Spleen (tissue), 11 donors: Measurements from ENCODE around the gene ANKRD11. TPM values are rescaled to one million over a fixed set of nuclear protein-coding genes. Genes with fewer than 3 reads are reported as not detected.
A peak's percentile ranks its signal among the peaks of the same experiment; 100 is the strongest.
"Not testable (repeated sequence)": the region's sequence is repeated elsewhere in the genome, so short reads cannot be mapped to it uniquely, and the experiment has no call there.

Experiments used
- DNase-seq: peaks from one replicate; pipeline ENCODE4 v3.0.0-alpha.2; 2020
- H3K27ac ChIP-seq, 8 donors: fragments of 200-600 bp; sonication (generic) in 7 of 8; 1 replicate in 4 of 8; 2 replicates in 4 of 8; pipeline versions ENCODE4 v1.5.0 to v1.8.0; 2016 to 2021; ENCODE audit warnings: inconsistent platforms in 4 of 8, mild to moderate bottlenecking in 4 of 8, moderate library complexity in 1 of 8
- H3K27me3 ChIP-seq, 7 donors: fragments of 200-600 bp; sonication (generic) in 6 of 7; replicated peaks in 1 of 7; 1 replicate in 4 of 7; 2 replicates in 3 of 7; pipeline versions ENCODE4 v1.5.0 to v1.8.0; 2016 to 2021; ENCODE audit warnings: inconsistent platforms in 3 of 7, mild to moderate bottlenecking in 1 of 7
- H3K36me3 ChIP-seq, 6 donors: fragments of 200-600 bp; sonication (generic) in 5 of 6; 1 replicate in 4 of 6; 2 replicates in 2 of 6; pipeline versions ENCODE4 v1.5.0 to v1.8.0; 2016 to 2021; ENCODE audit warnings: inconsistent platforms in 2 of 6
- H3K4me1 ChIP-seq, 6 donors: fragments of 200-600 bp; sonication (generic) in 5 of 6; 1 replicate in 3 of 6; 2 replicates in 3 of 6; pipeline versions ENCODE4 v1.5.0 to v1.8.0; 2016 to 2021; ENCODE audit warnings: inconsistent platforms in 3 of 6
- H3K4me3 ChIP-seq, 8 donors: fragments of 200-600 bp; sonication (generic) in 7 of 8; 1 replicate in 4 of 8; 2 replicates in 4 of 8; pipeline versions ENCODE4 v1.5.0 to v1.8.0; 2016 to 2021; ENCODE audit warnings: inconsistent platforms in 4 of 8, mild to moderate bottlenecking in 4 of 8, moderate library complexity in 2 of 8
- H3K9me3 ChIP-seq, 8 donors: fragments of 200-600 bp; sonication (generic) in 7 of 8; 1 replicate in 4 of 8; 2 replicates in 4 of 8; pipeline versions ENCODE4 v1.5.0 to v1.8.0; 2016 to 2021; ENCODE audit warnings: inconsistent platforms in 4 of 8
- POLR2A ChIP-seq, 3 donors: fragments of 450-650 bp; IDR thresholded peaks; one replicate each; pipeline ENCODE4 v1.5.1; 2017; ENCODE audit warnings: antibody characterized with exemption in 3 of 3, mild to moderate bottlenecking in 1 of 3
- POLR2AphosphoS5 ChIP-seq, 3 donors: sonication (generic); formaldehyde crosslinking; IDR thresholded peaks; one replicate each; pipeline ENCODE4 v1.5.1; 2017; ENCODE audit warnings: antibody characterized with exemption in 3 of 3
- WGBS, 5 donors: extraction: QIAGEN DNeasy Blood & Tissue Kit in 3 of 5; methylation state at CpG; one replicate each; pipeline versions ENCODE4 v1.1.5 to v1.1.7; 2013 to 2018; 5-methylcytosine and 5-hydroxymethylcytosine counted together
- intact Hi-C: fragments of 100-400 bp; cut with DNase I; formaldehyde crosslinking; loops from one replicate; pipeline ENCODE4 v1.15.0; 2023; ENCODE audit warnings: low total_unique reads
- polyA plus RNA-seq, 3 donors: library from polyadenylated mRNA; stranded (reverse); fragments of 200-250 nt; gene quantifications; one replicate each; pipeline ENCODE4 v1.2.1, GENCODE V29; 2013
- total RNA-seq, 7 donors: library from RNA; depleted of rRNA in 3 of 7; stranded (reverse); fragments of >200 nt in 3 of 7; fragmentation: NEBNext Ultra II Directional in 4 of 7; extraction: Animal tissue kit (Norgen Biotek cat#: 25700) in 4 of 7; gene quantifications; one replicate each; pipeline versions ENCODE4 v1.1.0 to v1.2.1, GENCODE V29; 2016 to 2021
- TF ChIP-seq, protein P1 (sequence below), 11 experiments: fragments of 200-600 bp in 7 of 11; fragments of 450-650 bp in 4 of 11; sonication (generic) in 4 of 11; IDR thresholded peaks in 8 of 11; conservative IDR thresholded peaks in 3 of 11; 1 replicate in 7 of 11; 2 replicates in 4 of 11; pipeline versions ENCODE4 v1.4.0 to v1.8.0; 2016 to 2021; ENCODE audit warnings: antibody characterized with exemption in 11 of 11, inconsistent platforms in 4 of 11, mild to moderate bottlenecking in 1 of 11
- donor health status: healthy with polysubstance abuse.
- donor health status: DM: no; HTN: no; CAD: no; lungs with moderate emphysema.
- donor health status: DM: no; HTN: no; CAD: no.
- donor health status: Bipolar disorder and iron deficiency.
- donor health status: healthy.
- donor health status: DM: no; HTN: no; CAD: no.
- donor health status: DM: yes; HTN: yes; CAD: no.

The ANKRD11 gene
- total and polyA plus RNA-seq, 10 donors: 29.0 to 203 (median 128) TPM

DNA sequence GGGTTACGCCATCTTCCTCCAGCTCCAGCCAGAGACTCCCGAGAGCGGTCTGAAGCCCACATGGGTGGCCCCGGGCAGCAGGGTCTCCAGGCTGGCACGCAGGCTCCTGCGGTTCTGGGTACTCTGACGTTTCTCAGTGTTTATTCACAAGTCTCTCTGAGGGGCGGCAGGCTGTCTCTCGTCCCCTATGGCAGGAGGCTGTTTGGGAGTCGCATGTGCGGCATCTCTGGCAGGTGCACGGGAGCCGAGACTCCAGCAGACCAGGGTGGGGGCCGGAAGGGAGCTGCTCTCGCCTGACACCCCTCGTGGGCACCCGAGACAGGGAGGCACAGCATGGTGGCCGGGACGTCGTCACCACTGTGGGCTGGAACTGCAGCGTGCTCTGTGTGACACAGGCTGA lies 224.7 kb downstream of the ANKRD11 start:
- Histone ChIP-seq H3K4me1 (peaks cover 0 to 26% (median 2%) of the 10 kb centered on the region in 6 donors), H3K4me3 (no peak overlapping the region), H3K9me3 (peaks cover 0 to 13% (median 11%) of the 10 kb centered on the region in 8 donors), H3K27ac (no peak overlapping the region), H3K36me3 (peaks cover 3 to 63% (median 48%) of the 10 kb centered on the region in 6 donors), H3K27me3 (no peaks in the 10 kb centered on the region)
- TF ChIP-seq POLR2AphosphoS5 (IDR thresholded peaks at IDR 0.05): peak in 1 of 3 donors; percentile 32
- no peak for TF ChIP-seq POLR2A (IDR thresholded peaks at IDR 0.05)
- intact Hi-C loops: no loop called here
- 92 to 98% (median 94%) methylated on average over 16 to 21 of the region's 21 CpGs for WGBS, 5 donors
- peak; percentile 57 for DNase-seq

DNA sequence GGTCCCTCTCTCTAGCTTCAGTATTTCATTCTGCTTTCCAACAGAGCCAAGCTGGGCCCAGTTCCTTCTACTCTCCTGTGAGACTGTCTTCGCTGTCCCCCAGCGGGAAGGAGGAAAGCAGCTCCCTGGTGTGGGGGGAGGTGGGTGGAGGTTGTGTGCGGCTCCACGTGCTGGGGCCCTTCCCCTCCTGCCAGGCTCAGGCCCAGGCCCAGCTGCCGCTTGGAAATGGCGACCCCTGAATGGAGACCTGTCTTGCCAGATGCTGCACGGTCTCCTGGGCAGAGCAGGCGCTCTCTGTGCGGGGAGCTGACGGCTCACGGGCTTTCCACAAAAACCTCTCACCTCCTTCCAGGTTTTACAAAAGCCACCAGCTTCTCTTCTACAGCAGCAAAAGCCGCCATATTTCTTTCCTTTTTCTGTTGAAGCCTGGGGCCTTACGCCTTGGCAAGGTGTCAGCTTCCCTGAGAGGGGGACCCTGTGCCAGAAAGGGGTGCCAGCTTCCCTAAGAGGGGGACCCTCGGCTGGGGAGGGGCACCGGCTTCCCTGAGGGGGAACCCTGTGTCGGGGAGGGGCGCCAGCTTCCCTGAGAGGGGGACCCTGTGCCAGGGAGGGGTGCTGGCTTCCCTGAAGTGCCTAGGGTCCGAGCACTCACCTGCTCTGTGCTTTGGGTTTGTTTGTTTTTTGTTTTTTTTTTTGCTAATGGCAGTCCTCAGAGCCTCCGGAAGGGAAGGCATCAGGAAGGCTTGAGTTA lies 225.4 kb downstream of the ANKRD11 start:
- Histone ChIP-seq H3K27ac (no peak overlapping the region), H3K4me1 (peaks cover 0 to 25% (median 2%) of the 10 kb centered on the region in 6 donors), H3K27me3 (no peaks in the 10 kb centered on the region), H3K36me3 (peaks cover 3 to 56% (median 41%) of the 10 kb centered on the region in 6 donors), H3K4me3 (no peak overlapping the region), H3K9me3 (peaks cover 0 to 13% (median 11%) of the 10 kb centered on the region in 8 donors)
- intact Hi-C loops: no loop called here
- WGBS, 5 donors: 92 to 93% (median 93%) methylated on average over 17 to 19 of the region's 19 CpGs
- DNase-seq: peak; percentile 52
- TF ChIP-seq POLR2A (IDR thresholded peaks at IDR 0.05): no peak
- TF ChIP-seq POLR2AphosphoS5 (IDR thresholded peaks at IDR 0.05): peak in 2 of 3 donors; percentile 9 to 34

DNA sequence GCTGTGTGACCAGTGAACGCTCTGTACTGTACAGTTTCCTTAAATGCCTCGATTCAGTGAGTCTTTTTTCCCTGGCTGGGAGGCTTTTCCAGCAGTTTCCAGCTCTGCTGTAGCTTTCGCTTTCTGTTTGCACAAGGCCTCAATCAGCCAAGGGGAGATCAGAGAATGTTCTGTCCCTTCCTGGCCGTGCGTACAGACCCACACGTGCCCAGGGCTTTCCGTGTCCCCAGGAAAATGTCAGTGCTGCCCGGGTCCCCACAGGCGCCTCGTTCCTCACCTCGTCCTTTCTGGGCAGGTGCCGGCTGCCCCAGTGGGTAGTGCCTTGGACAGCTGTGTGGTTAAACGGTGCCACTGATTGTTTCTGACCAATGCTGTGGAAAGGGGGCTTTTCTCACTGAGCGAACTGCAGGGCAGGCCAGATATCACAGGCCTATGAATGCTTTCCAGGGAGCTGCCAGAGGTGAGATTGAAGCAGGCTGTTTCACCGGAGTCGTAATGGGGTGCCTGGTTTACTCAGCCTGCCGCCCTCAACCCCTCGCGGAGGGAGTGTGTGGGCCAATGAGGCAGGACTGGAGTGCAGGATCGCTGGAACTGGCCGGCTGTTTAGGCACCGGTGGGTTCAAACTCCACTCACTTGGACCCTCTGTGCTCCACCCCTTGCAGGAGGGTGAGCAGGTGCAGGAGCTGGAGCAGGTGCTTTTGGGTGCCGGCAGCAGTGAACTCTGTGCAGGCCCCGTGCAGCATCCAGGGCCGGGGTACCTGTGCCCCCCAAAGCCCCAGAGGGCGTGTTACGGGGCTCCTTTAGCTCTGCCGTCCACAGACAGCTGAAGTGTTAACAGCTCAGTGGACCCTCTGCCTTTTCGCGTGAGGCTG lies 228.4 kb downstream of the ANKRD11 start:
- intact Hi-C loops: no loop called here
- Histone ChIP-seq H3K4me3 (no peak overlapping the region), H3K9me3 (peaks cover 0 to 13% (median 11%) of the 10 kb centered on the region in 8 donors), H3K4me1 (peaks cover 6 to 23% (median 9%) of the 10 kb centered on the region in 6 donors), H3K27ac (peak overlapping the region in 6 of 8 donors; percentile 14 to 66 (median 46)), H3K36me3 (peaks cover 3 to 29% (median 20%) of the 10 kb centered on the region in 6 donors), H3K27me3 (peaks cover 0 to 23% (median 13%) of the 10 kb centered on the region in 7 donors)
- WGBS, 5 donors: 80 to 88% (median 88%) methylated on average over 18 to 30 of the region's 30 CpGs
- TF ChIP-seq, protein P1, sequence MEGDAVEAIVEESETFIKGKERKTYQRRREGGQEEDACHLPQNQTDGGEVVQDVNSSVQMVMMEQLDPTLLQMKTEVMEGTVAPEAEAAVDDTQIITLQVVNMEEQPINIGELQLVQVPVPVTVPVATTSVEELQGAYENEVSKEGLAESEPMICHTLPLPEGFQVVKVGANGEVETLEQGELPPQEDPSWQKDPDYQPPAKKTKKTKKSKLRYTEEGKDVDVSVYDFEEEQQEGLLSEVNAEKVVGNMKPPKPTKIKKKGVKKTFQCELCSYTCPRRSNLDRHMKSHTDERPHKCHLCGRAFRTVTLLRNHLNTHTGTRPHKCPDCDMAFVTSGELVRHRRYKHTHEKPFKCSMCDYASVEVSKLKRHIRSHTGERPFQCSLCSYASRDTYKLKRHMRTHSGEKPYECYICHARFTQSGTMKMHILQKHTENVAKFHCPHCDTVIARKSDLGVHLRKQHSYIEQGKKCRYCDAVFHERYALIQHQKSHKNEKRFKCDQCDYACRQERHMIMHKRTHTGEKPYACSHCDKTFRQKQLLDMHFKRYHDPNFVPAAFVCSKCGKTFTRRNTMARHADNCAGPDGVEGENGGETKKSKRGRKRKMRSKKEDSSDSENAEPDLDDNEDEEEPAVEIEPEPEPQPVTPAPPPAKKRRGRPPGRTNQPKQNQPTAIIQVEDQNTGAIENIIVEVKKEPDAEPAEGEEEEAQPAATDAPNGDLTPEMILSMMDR (IDR thresholded peaks at IDR 0.05 in 8 of 11, conservative IDR thresholded peaks at IDR 0.05 in 3 of 11): no peak
- TF ChIP-seq POLR2A (IDR thresholded peaks at IDR 0.05): no peak
- TF ChIP-seq POLR2AphosphoS5 (IDR thresholded peaks at IDR 0.05): peak in 1 of 3 donors; percentile 30
- DNase-seq: peak; percentile 47

- intact Hi-C loops: not testable (repeated sequence)
- Histone ChIP-seq H3K27me3 (peaks cover 0 to 40% (median 21%) of the 10 kb centered on the region in 7 donors), H3K9me3 (peaks cover 0 to 13% (median 11%) of the 10 kb centered on the region in 8 donors)
These were observed 230.5 kb downstream of the ANKRD11 start for GRCh38 chr16:89259901-89260300.

GRCh38 chr16:89257757-89258465 lies 232.4 kb downstream of the ANKRD11 start:
- intact Hi-C loops: no loop called here
- Histone ChIP-seq H3K36me3 (no peaks in the 10 kb centered on the region), H3K4me1 (peaks cover 9 to 39% (median 18%) of the 10 kb centered on the region in 6 donors), H3K27me3 (peaks cover 0 to 40% (median 21%) of the 10 kb centered on the region in 7 donors), H3K27ac (no peak overlapping the region), H3K4me3 (peak overlapping the region in 3 of 8 donors; percentile 41 to 69 (median 48)), H3K9me3 (peaks cover 0 to 9% (median 7%) of the 10 kb centered on the region in 8 donors)
- TF ChIP-seq POLR2AphosphoS5 (IDR thresholded peaks at IDR 0.05): no peak
- TF ChIP-seq, protein P1 (IDR thresholded peaks at IDR 0.05 in 8 of 11, conservative IDR thresholded peaks at IDR 0.05 in 3 of 11): no peak
- TF ChIP-seq POLR2A (IDR thresholded peaks at IDR 0.05): no peak
- WGBS, 5 donors: 77 to 81% (median 79%) methylated on average over 18 of the region's 18 CpGs
- no peak for DNase-seq

More at GRCh38 chr16:89259901-89260300, 230.5 kb downstream of the ANKRD11 start:
- not testable (repeated sequence) for H3K27ac ChIP-seq, H3K4me3 ChIP-seq, H3K36me3 ChIP-seq
- peaks cover 9 to 39% (median 17%) of the 10 kb centered on the region in 6 donors for H3K4me1 ChIP-seq
- 90 to 96% (median 95%) methylated on average over 13 of the region's 13 CpGs for WGBS, 5 donors
- peak; percentile 25 for DNase-seq
